Retinal pigment epithelial cell (primary cell): Measurements from ENCODE around the gene THOC1.

Experiments used
- DNase-seq: peaks from one replicate; pipeline ENCODE4 v3.0.0-alpha.2; 2010; ENCODE audit warnings: low read depth
- H3K4me3 ChIP-seq: 2 replicates; pipeline ENCODE4 v1.5.1; 2011; ENCODE audit warnings: mild to moderate bottlenecking, low read length, control low read depth, moderate library complexity
- TF ChIP-seq, protein P1 (sequence below): conservative IDR thresholded peaks from 2 replicates; pipeline ENCODE4 v1.5.1; 2011; ENCODE audit warnings: low read depth, low read length, control low read depth, inconsistent platforms

THOC1 gene

DNA sequence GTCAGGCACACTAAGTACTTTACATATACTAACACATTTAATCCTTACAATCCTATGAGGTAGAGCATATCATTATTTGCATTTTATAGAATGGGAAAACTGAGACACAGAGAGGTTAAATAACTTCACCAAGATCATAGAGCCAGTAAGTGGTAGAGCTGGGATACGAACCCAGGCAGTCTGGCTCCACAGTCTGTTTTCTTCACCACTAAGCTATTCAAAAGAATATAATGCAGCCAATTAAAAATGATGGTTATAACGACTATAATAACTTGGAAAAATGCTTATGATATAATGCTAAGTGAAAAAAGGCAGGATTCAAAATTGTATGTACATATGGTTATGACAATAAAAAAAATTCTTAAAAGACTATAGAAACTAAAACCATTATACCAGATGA is 7.3 kb downstream of the THOC1 start:
- no peak for DNase-seq
- H3K4me3 ChIP-seq: no peak overlapping the region
- TF ChIP-seq, protein P1, sequence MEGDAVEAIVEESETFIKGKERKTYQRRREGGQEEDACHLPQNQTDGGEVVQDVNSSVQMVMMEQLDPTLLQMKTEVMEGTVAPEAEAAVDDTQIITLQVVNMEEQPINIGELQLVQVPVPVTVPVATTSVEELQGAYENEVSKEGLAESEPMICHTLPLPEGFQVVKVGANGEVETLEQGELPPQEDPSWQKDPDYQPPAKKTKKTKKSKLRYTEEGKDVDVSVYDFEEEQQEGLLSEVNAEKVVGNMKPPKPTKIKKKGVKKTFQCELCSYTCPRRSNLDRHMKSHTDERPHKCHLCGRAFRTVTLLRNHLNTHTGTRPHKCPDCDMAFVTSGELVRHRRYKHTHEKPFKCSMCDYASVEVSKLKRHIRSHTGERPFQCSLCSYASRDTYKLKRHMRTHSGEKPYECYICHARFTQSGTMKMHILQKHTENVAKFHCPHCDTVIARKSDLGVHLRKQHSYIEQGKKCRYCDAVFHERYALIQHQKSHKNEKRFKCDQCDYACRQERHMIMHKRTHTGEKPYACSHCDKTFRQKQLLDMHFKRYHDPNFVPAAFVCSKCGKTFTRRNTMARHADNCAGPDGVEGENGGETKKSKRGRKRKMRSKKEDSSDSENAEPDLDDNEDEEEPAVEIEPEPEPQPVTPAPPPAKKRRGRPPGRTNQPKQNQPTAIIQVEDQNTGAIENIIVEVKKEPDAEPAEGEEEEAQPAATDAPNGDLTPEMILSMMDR: no peak

DNA sequence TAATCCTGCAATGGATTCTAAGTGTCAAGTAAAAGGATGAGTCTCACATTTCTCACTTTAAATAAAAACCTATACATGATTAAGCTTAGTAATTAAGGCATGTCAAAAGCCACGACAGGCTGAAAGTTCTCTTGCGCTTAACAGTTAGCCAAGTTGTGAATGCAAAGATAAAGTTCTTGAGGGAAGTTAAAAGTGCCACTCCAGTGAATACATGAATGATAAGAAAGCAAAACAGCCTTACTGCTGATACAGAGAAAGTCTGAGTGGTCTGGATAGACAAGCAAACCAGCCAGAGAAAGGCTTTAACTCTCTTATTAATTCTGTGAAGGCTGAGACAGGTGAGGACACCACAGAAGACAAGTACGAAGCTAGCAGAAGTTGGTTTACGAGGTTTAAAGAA is 12.7 kb downstream of the THOC1 start:
- no peak overlapping the region for H3K4me3 ChIP-seq
- DNase-seq: no peak
- TF ChIP-seq, protein P1: no peak

DNA sequence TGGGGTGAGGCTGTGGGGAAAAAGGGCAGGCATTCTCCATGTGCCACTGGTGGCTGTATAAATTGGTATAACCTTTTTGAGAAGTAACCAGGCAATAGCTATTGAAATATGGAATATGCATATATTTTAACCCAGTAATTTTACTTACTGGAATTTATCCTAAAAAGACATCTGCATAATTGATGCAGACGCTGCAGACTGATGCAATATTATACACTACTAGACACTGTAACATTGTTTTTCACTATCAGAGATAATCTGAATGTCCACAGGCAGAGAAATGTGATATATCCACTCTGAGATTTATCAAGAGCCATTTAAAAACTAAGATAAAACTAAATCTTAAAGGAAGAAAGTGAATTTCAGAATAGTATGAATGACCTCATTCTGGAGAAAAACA is 14.7 kb downstream of the THOC1 start:
- no peak for DNase-seq
- no peak overlapping the region for H3K4me3 ChIP-seq
- TF ChIP-seq, protein P1: no peak

DNA sequence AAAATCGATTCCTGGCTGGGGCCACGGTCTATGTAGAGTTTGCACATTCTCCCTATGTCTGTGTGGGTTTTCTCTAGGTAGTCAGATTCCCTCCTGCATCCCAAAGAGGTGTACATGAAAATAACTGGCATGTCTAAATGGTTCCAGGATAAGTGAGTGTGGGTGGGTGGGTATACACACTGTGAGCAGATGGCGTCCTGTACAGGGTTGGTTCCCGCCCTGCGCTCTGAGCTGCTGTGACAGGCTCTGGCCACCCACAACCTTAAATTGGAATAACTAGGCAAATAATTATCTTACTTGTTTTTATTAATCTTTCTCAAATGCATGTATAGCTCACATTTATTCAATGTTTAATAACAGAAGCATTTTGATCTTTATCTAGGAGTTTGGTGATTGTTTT is 16.3 kb downstream of the THOC1 start:
- H3K4me3 ChIP-seq: no peak overlapping the region
- TF ChIP-seq, protein P1: no peak
- DNase-seq: no peak

DNA sequence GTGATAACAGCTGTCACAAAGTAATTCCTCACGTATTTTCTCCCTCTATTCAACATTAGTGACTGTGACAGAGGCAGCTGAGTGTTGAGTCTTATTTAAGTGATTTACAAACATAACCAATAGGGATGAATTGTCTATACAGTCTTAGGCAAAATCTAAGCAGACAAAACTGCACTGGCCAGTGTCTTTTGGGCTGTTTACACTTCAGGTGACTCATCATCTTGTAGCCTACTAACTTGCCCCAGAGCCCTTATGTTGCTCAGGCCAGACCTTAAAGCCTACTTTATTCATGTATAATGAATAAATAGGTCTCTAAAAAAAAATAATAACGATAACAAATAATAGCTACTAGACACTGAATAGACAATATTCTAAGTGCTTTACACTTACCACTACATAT is 17.2 kb downstream of the THOC1 start:
- DNase-seq: no peak
- TF ChIP-seq, protein P1: no peak
- H3K4me3 ChIP-seq: no peak overlapping the region

DNA sequence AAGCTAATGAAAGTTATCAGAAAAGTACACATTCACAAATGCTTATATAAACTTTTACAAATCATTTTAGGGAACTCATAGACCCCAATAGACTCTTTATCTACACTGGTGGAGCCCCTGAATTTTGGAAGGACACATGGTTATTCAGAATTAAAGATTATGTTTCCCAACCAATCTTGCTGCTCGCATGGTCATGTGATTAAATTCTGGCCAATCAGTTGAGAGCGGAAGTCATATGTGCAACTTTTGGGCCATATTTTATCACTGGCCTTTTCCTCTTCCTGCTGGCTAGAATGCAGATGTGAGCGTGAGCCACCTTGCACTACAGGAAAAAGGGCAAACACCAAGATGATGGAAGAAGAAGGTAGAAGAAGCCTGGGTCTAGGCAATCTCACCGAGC is 19.8 kb downstream of the THOC1 start:
- H3K4me3 ChIP-seq: no peak overlapping the region
- DNase-seq: no peak
- TF ChIP-seq, protein P1: no peak

DNA sequence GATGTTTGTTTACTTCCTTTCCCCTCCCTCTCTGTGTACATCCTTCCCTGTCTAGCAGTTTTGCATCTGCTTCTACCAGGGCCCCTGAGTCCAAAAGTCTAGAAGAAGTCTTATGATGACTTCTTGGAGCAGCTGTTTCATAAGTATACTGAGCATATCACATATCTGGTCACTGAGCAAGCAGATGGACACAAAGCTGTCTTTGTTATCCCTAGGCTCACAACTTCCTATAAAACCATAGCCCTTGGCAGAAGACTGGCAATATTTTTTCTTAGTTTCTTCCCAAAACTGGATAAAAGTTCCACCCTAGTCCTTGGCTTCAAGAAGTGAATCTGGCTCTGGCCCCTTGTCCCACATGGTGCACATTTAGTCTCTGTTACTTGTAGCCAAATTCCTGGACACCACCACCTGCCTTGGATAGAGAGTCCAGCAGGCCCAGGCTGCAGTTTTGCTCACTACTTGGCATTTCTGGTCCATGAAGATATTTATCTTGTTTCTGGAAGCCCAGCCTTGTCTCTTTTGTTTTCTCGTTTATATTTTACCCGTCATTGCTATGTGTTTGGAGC is 22.5 kb downstream of the THOC1 start:
- no peak for DNase-seq
- TF ChIP-seq, protein P1: no peak
- no peak overlapping the region for H3K4me3 ChIP-seq
